ENCODE data around the gene PLA2G15. TPM values are rescaled to one million over a fixed set of nuclear protein-coding genes. Genes with fewer than 3 reads are reported as not detected.

The PLA2G15 gene
- total and polyA plus RNA-seq, 2 donors (not counting 1 experiment from before 2014, with no cell fraction given), result 6.1 to 12.5 TPM

DNA sequence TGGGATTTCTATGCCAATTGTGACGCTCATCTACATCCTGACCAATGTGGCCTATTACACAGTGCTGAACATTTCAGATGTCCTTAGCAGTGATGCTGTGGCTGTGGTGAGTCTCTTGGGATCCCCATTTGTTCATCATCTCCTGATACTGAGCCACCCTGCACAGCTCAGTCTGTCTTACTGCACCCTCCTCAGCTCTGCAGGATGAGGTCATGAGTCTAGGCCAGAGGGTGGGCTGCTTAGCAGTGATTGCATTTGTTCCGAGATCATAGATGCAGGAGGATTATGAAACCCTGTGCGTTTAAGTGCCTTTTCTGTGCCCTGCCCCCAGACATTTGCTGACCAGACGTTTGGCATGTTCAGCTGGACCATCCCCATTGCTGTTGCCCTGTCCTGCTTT lies 46.1 kb downstream of the PLA2G15 start:
- DNase-seq (no peak), ATAC-seq (ENCODE audit: low read depth) (no peak)
- Mint-ChIP-seq H3K27me3 (no peaks in the 10 kb centered on the region), H3K9me3 (ENCODE audit: insufficient read depth) (no peaks in the 10 kb centered on the region), H3K4me1 (peaks cover 49% of the 10 kb centered on the region), H3K4me3 (no peak overlapping the region), H3K27ac (peak overlapping the region; percentile 67)
- 90% methylated on average over 3 of the region's 4 CpGs for WGBS (ENCODE audit: insufficient coverage)
- Histone ChIP-seq H4K20me1 (ENCODE audit: control insufficient read depth, insufficient read depth, low read length, poor library complexity, severe bottlenecking) (no peaks in the 10 kb centered on the region), H3K9ac (ENCODE audit: low read length) (no peak overlapping the region), H3K4me1 (ENCODE audit: control insufficient read depth in 2 of 2, insufficient read depth in 2 of 2, low read length in 2 of 2) (peaks cover 42 to 60% of the 10 kb centered on the region in 2 donors), H3K9me3 (ENCODE audit: control extremely low read depth in 1 of 3, control insufficient read depth in 2 of 3, insufficient read depth in 1 of 3, low read length in 2 of 3) (no peaks in the 10 kb centered on the region), H3K27ac (ENCODE audit: low read length in 2 of 2) (peak overlapping the region in 1 of 2 donors; percentile 92), H2AFZ (ENCODE audit: insufficient read depth, low read depth, low read length, poor library complexity, severe bottlenecking) (no peak overlapping the region), H3K36me3 (replicated peaks in 1 of 2; ENCODE audit: control extremely low read depth in 1 of 2, control insufficient read depth in 1 of 2, extremely low read depth in 1 of 2, insufficient read depth in 2 of 2, low read length in 1 of 2) (peaks cover 2 to 66% of the 10 kb centered on the region in 2 experiments), H3K4me2 (replicated peaks; ENCODE audit: low read depth, low read length, poor library complexity, severe bottlenecking) (no peak overlapping the region), H3K27me3 (replicated peaks in 1 of 4; ENCODE audit: control extremely low read depth in 1 of 4, control insufficient read depth in 3 of 4, insufficient read depth in 4 of 4, low read length in 3 of 4) (no peaks in the 10 kb centered on the region), H3K4me3 (ENCODE audit: control extremely low read depth in 1 of 5, extremely low read depth in 1 of 5, insufficient read depth in 1 of 5, low read depth in 2 of 5, low read length in 4 of 5) (no peak overlapping the region), H3K79me2 (ENCODE audit: control insufficient read depth, insufficient read depth, low read length) (peaks cover 82% of the 10 kb centered on the region)
- POLR2A ChIA-PET, result interaction anchor here (0.8 kb wide), 1 partner anchor 27 kb away, joined by 4 read pairs; the partner anchor contains the start of gene SLC7A6
- no peak for TF ChIP-seq EZH2 (IDR thresholded peaks at IDR 0.05; ENCODE audit: borderline replicate concordance, insufficient read depth, low read depth, low read length, poor library complexity, severe bottlenecking)
- TF ChIP-seq, protein P1, sequence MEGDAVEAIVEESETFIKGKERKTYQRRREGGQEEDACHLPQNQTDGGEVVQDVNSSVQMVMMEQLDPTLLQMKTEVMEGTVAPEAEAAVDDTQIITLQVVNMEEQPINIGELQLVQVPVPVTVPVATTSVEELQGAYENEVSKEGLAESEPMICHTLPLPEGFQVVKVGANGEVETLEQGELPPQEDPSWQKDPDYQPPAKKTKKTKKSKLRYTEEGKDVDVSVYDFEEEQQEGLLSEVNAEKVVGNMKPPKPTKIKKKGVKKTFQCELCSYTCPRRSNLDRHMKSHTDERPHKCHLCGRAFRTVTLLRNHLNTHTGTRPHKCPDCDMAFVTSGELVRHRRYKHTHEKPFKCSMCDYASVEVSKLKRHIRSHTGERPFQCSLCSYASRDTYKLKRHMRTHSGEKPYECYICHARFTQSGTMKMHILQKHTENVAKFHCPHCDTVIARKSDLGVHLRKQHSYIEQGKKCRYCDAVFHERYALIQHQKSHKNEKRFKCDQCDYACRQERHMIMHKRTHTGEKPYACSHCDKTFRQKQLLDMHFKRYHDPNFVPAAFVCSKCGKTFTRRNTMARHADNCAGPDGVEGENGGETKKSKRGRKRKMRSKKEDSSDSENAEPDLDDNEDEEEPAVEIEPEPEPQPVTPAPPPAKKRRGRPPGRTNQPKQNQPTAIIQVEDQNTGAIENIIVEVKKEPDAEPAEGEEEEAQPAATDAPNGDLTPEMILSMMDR (IDR thresholded peaks at IDR 0.05), result no peak
- CTCF ChIA-PET, result interaction anchor here (1.1 to 10.2 kb wide), 4 partner anchors 8 to 35 kb away, joined by 3 to 289 read pairs (median 6); partner anchors contain the start of genes PRMT7, SLC7A6 and SLC7A6OS
- intact Hi-C loops (cut with micrococcal nuclease), result no loop called here

DNA sequence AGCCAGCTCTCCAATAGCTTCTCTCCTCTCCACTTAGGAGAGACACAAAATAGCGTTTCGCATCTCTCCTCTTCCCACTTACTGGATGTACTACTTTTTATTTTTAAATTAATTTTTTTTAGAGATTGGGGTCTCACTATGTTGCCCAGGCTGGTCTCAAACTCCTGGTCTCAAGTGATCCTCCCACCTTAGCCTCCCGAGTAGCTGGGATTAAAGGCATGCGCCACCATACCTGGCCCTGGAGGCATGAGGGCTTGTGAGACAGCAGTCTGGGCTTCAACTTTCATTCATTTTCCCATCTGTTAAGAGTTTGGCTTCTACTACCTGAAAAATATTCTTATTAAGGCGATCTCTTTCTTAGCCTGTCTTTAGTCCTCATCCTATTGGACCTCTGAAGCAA lies 47.3 kb downstream of the PLA2G15 start:
- Mint-ChIP-seq H3K4me1 (peaks cover 39% of the 10 kb centered on the region), H3K9me3 (ENCODE audit: insufficient read depth) (no peaks in the 10 kb centered on the region), H3K4me3 (no peak overlapping the region), H3K27me3 (no peaks in the 10 kb centered on the region), H3K27ac (no peak overlapping the region)
- CTCF ChIA-PET, result interaction anchor here (2.2 to 10.2 kb wide), 2 partner anchors 19 to 30 kb away, joined by 6 to 289 read pairs; partner anchors contain the start of genes PRMT7, SLC7A6 and SLC7A6OS
- WGBS (ENCODE audit: insufficient coverage), result 100% methylated on average over 3 of the region's 5 CpGs
- POLR2A ChIA-PET, result interaction anchor here (0.8 kb wide), 1 partner anchor 28 kb away, joined by 4 read pairs; the partner anchor contains the start of gene SLC7A6
- ATAC-seq (ENCODE audit: low read depth) (no peak), DNase-seq (no peak)
- peaks cover 74% of the 10 kb centered on the region for H3K79me2 ChIP-seq (ENCODE audit: control insufficient read depth, insufficient read depth, low read length)
- no peak overlapping the region for H2AFZ ChIP-seq (ENCODE audit: insufficient read depth, low read depth, low read length, poor library complexity, severe bottlenecking)
- no peak overlapping the region for H3K4me2 ChIP-seq (replicated peaks; ENCODE audit: low read depth, low read length, poor library complexity, severe bottlenecking)
- TF ChIP-seq EZH2 (IDR thresholded peaks at IDR 0.05; ENCODE audit: borderline replicate concordance, insufficient read depth, low read depth, low read length, poor library complexity, severe bottlenecking), result no peak
- H3K27ac ChIP-seq (ENCODE audit: low read length in 2 of 2), result no peak overlapping the region
- H3K27me3 ChIP-seq (replicated peaks in 1 of 4; ENCODE audit: control extremely low read depth in 1 of 4, control insufficient read depth in 3 of 4, insufficient read depth in 4 of 4, low read length in 3 of 4), result no peaks in the 10 kb centered on the region
- H3K4me3 ChIP-seq (ENCODE audit: control extremely low read depth in 1 of 5, extremely low read depth in 1 of 5, insufficient read depth in 1 of 5, low read depth in 2 of 5, low read length in 4 of 5), result no peak overlapping the region
- H3K9me3 ChIP-seq (ENCODE audit: control extremely low read depth in 1 of 3, control insufficient read depth in 2 of 3, insufficient read depth in 1 of 3, low read length in 2 of 3), result no peaks in the 10 kb centered on the region
- H3K36me3 ChIP-seq (replicated peaks in 1 of 2; ENCODE audit: control extremely low read depth in 1 of 2, control insufficient read depth in 1 of 2, extremely low read depth in 1 of 2, insufficient read depth in 2 of 2, low read length in 1 of 2), result peaks cover 2 to 75% of the 10 kb centered on the region in 2 experiments
- intact Hi-C loops (cut with micrococcal nuclease), result no loop called here
- no peaks in the 10 kb centered on the region for H4K20me1 ChIP-seq (ENCODE audit: control insufficient read depth, insufficient read depth, low read length, poor library complexity, severe bottlenecking)
- H3K4me1 ChIP-seq (ENCODE audit: control insufficient read depth in 2 of 2, insufficient read depth in 2 of 2, low read length in 2 of 2), result peaks cover 30 to 48% of the 10 kb centered on the region in 2 donors
- no peak overlapping the region for H3K9ac ChIP-seq (ENCODE audit: low read length)

Data from B cell (primary cell).